GM18498 (cell line): Measurements from ENCODE around the gene SLC40A1.
"Not testable (repeated sequence)": the region's sequence is repeated elsewhere in the genome, so short reads cannot be mapped to it uniquely, and the experiment has no call there.

Source experiments
- ATAC-seq: cut with Tn5 transposase; IDR thresholded peaks from one replicate; pipeline ENCODE4 v1.9.1; 2021; ENCODE audit warnings: mild to moderate bottlenecking, moderate library complexity; ENCODE audit not compliant: unreplicated experiment

SLC40A1 gene

GRCh38 chr2:189601652-189602051 is 21.1 kb upstream of the SLC40A1 start:
- ATAC-seq, result not testable (repeated sequence)

- ATAC-seq, result no peak
Observed at GRCh38 chr2:189601043-189601442, 20.5 kb upstream of the SLC40A1 start.

- ATAC-seq, result no peak
Observed at GRCh38 chr2:189599245-189599644, 18.7 kb upstream of the SLC40A1 start.

- no peak for ATAC-seq
Observed at GRCh38 chr2:189595417-189595816, 14.8 kb upstream of the SLC40A1 start.

- ATAC-seq, result peak; percentile 54
Observed at GRCh38 chr2:189594305-189594704, 13.7 kb upstream of the SLC40A1 start.

- ATAC-seq, result no peak
Observed at GRCh38 chr2:189593115-189593514, 12.5 kb upstream of the SLC40A1 start.

GRCh38 chr2:189592353-189592984 is 11.9 kb upstream of the SLC40A1 start:
- no peak for ATAC-seq

GRCh38 chr2:189587780-189588179 is 7.2 kb upstream of the SLC40A1 start:
- ATAC-seq, result no peak

- ATAC-seq, result no peak
Observed at GRCh38 chr2:189585226-189585756, 4.7 kb upstream of the SLC40A1 start.

- no peak for ATAC-seq
Observed at GRCh38 chr2:189584686-189585085, 4.1 kb upstream of the SLC40A1 start.

GRCh38 chr2:189583227-189584198 is 2.9 kb upstream of the SLC40A1 start:
- no peak for ATAC-seq

GRCh38 chr2:189582809-189583192 is 2.2 kb upstream of the SLC40A1 start:
- ATAC-seq, result no peak

GRCh38 chr2:189582140-189582808 is 1.7 kb upstream of the SLC40A1 start:
- no peak for ATAC-seq

GRCh38 chr2:189581354-189582139 is 961 bp upstream of the SLC40A1 start:
- ATAC-seq, result peak; percentile 2

GRCh38 chr2:189580241-189580651 is 340 bp downstream of the SLC40A1 start:
- ATAC-seq, result peak; percentile 29

- ATAC-seq, result no peak
Observed at GRCh38 chr2:189579585-189580186, 900 bp downstream of the SLC40A1 start.

- ATAC-seq, result no peak
Observed at GRCh38 chr2:189578272-189578950, 2.2 kb downstream of the SLC40A1 start.

GRCh38 chr2:189577121-189577520 is 3.5 kb downstream of the SLC40A1 start:
- no peak for ATAC-seq

GRCh38 chr2:189576396-189576795 is 4.2 kb downstream of the SLC40A1 start:
- ATAC-seq, result no peak
